Natural killer cell (primary cell): ENCODE measurements around the gene MYDGF. TPM values are rescaled to one million over a fixed set of nuclear protein-coding genes. Genes with fewer than 3 reads are reported as not detected.

Source experiments
- ATAC-seq, 3 donors: fragments of 150-1000 bp in 2 of 3; fragments of 200-7000 bp in 1 of 3; cut with Tn5 transposase; 1 replicate in 1 of 3; 2 replicates in 2 of 3; pipeline ENCODE4 v1.10.0; 2021; ENCODE audit warnings: mild to moderate bottlenecking in 2 of 3, moderate library complexity in 2 of 3
- DNase-seq, 2 donors: peaks; one replicate each; pipeline versions ENCODE4 v3.0.0 to v3.0.0-alpha.2; 2013 to 2021; ENCODE audit warnings: mixed read lengths in 1 of 2
- H3K27ac ChIP-seq: one replicate; pipeline ENCODE4 v1.5.1; 2013; ENCODE audit warnings: mild to moderate bottlenecking, low read length
- H3K27me3 ChIP-seq: one replicate; pipeline ENCODE4 v1.6.1; 2013; ENCODE audit warnings: low read length; ENCODE audit not compliant: control insufficient read depth, insufficient read depth
- H3K36me3 ChIP-seq: one replicate; pipeline ENCODE4 v1.6.1; 2013; ENCODE audit warnings: low read length; ENCODE audit not compliant: control insufficient read depth, insufficient read depth
- H3K4me1 ChIP-seq: one replicate; pipeline ENCODE4 v1.6.1; 2013; ENCODE audit warnings: low read length; ENCODE audit not compliant: control insufficient read depth, insufficient read depth
- H3K4me3 ChIP-seq: one replicate; pipeline ENCODE4 v1.5.1; 2013; ENCODE audit warnings: low read length
- H3K9me3 ChIP-seq: one replicate; pipeline ENCODE4 v1.6.1; 2013; ENCODE audit warnings: low read length; ENCODE audit not compliant: control insufficient read depth, insufficient read depth
- H3K27ac Mint-ChIP-seq, 2 donors: one replicate each; pipeline ENCODE4 v1.8.0; 2022; ENCODE audit warnings: mild to moderate bottlenecking in 2 of 2, mixed read lengths in 2 of 2, moderate library complexity in 1 of 2
- H3K27me3 Mint-ChIP-seq, 2 donors: one replicate each; pipeline ENCODE4 v1.8.0; 2022; ENCODE audit warnings: low read depth in 2 of 2, mixed read lengths in 2 of 2
- H3K36me3 Mint-ChIP-seq: one replicate; pipeline ENCODE4 v1.8.0; 2022; ENCODE audit warnings: mixed read lengths
- H3K4me1 Mint-ChIP-seq, 2 donors: one replicate each; pipeline ENCODE4 v1.8.0; 2022; ENCODE audit warnings: mixed read lengths in 2 of 2
- H3K4me3 Mint-ChIP-seq: one replicate; pipeline ENCODE4 v1.8.0; 2022; ENCODE audit warnings: mild to moderate bottlenecking, moderate library complexity, mixed read lengths
- H3K9me3 Mint-ChIP-seq, 2 donors: one replicate each; pipeline ENCODE4 v1.8.0; 2022; ENCODE audit warnings: mixed read lengths in 2 of 2
- WGBS: methylation state at CpG from one replicate; pipeline ENCODE4 v1.1.7; 2013; ENCODE audit warnings: missing lambda C conversion rate; ENCODE audit not compliant: insufficient coverage; 5-methylcytosine and 5-hydroxymethylcytosine counted together
- intact Hi-C: fragments of 100-400 bp; cut with micrococcal nuclease; formaldehyde crosslinking; loops from one replicate; pipeline ENCODE4 v1.14.2; 2022
- total RNA-seq, 4 donors: library from RNA; stranded (reverse); fragments of 120-200 nt in 1 of 4; gene quantifications; one replicate each; pipeline versions ENCODE4 v1.2.3 to v1.2.4, GENCODE V29; 2013 to 2022
- TF ChIP-seq, protein P1 (sequence below): fragments of 200-600 bp; IDR thresholded peaks from one replicate; pipeline ENCODE4 v1.8.0; 2022; ENCODE audit warnings: antibody characterized with exemption

Gene MYDGF
- total RNA-seq, 3 donors from 2014 or later (not counting 1 experiment from before 2014, with no cell fraction given) = 36.9 to 41.8 (median 37.2) TPM

GRCh38 chr19:4638317-4638716, 31.8 kb downstream of the MYDGF start:
- WGBS = 88% methylated on average over 11 of the region's 11 CpGs
- TF ChIP-seq, protein P1, sequence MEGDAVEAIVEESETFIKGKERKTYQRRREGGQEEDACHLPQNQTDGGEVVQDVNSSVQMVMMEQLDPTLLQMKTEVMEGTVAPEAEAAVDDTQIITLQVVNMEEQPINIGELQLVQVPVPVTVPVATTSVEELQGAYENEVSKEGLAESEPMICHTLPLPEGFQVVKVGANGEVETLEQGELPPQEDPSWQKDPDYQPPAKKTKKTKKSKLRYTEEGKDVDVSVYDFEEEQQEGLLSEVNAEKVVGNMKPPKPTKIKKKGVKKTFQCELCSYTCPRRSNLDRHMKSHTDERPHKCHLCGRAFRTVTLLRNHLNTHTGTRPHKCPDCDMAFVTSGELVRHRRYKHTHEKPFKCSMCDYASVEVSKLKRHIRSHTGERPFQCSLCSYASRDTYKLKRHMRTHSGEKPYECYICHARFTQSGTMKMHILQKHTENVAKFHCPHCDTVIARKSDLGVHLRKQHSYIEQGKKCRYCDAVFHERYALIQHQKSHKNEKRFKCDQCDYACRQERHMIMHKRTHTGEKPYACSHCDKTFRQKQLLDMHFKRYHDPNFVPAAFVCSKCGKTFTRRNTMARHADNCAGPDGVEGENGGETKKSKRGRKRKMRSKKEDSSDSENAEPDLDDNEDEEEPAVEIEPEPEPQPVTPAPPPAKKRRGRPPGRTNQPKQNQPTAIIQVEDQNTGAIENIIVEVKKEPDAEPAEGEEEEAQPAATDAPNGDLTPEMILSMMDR = no peak
- peak in 1 of 2 donors; percentile 36 for DNase-seq

GRCh38 chr19:4636761-4637160, 33.4 kb downstream of the MYDGF start:
- TF ChIP-seq, protein P1 = no peak
- no peak for DNase-seq
- no peak overlapping the region for H3K4me3 ChIP-seq
- H3K27me3 ChIP-seq = no peaks in the 10 kb centered on the region
- intact Hi-C loops = loop anchor here (1.0 to 5.0 kb wide), 3 partner anchors 39 to 71 kb away; no protein-coding TSS in a partner anchor
- no peaks in the 10 kb centered on the region for H3K36me3 ChIP-seq
- Mint-ChIP-seq H3K9me3 (no peaks in the 10 kb centered on the region), H3K36me3 (no peaks in the 10 kb centered on the region), H3K4me3 (peak overlapping the region; percentile 59), H3K27ac (peak overlapping the region in 1 of 2 donors; percentile 38), H3K27me3 (no peaks in the 10 kb centered on the region), H3K4me1 (peaks cover 17 to 36% of the 10 kb centered on the region in 2 donors)
- ATAC-seq = no peak
- H3K27ac ChIP-seq = no peak overlapping the region
- no peaks in the 10 kb centered on the region for H3K9me3 ChIP-seq
- 75% methylated on average over 8 of the region's 8 CpGs for WGBS
- peaks cover 50% of the 10 kb centered on the region for H3K4me1 ChIP-seq

More at GRCh38 chr19:4638317-4638716, 31.8 kb downstream of the MYDGF start:
- peaks cover 13 to 32% of the 10 kb centered on the region in 2 donors for H3K4me1 Mint-ChIP-seq
- H3K36me3 Mint-ChIP-seq = no peaks in the 10 kb centered on the region
- peak overlapping the region; percentile 17 for H3K4me3 Mint-ChIP-seq
- ATAC-seq = no peak
- no peaks in the 10 kb centered on the region for H3K9me3 Mint-ChIP-seq
- Histone ChIP-seq H3K27ac (peak overlapping the region; percentile 91), H3K36me3 (no peaks in the 10 kb centered on the region), H3K9me3 (no peaks in the 10 kb centered on the region), H3K4me3 (no peak overlapping the region), H3K4me1 (peaks cover 47% of the 10 kb centered on the region), H3K27me3 (no peaks in the 10 kb centered on the region)
- H3K27ac Mint-ChIP-seq = peak overlapping the region; percentile 94 to 99
- intact Hi-C loops = loop anchor here (5.0 kb wide), 1 partner anchor 41 kb away; no protein-coding TSS in a partner anchor
- H3K27me3 Mint-ChIP-seq = no peaks in the 10 kb centered on the region

DNA sequence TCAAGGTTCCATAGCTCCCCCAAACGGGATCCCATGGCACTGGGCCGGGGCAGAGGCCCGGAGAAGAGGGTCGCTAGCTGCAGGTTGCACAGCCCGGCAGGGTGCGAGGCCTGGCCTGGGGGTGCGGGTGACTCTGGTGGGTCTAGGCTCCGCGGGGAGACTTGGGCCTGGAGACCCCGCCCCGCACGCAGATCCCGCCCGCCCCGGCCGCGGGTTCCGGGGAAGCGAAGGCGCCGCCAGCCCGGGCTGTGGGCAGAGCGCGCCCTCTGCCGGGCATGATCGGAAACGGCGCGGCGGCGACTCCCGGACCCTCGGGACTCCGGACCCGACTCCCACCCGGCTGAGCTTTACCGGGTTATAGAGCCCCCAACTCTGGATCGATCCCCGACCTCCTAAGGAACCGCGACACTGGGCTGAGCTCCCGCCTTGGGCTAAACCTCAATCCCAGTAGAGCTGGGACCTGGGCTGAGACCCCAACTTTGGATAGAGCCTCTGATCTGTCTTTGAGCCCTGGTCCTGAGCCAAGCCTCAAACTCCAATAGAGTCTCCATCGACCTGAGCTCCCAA, 33.9 kb downstream of the MYDGF start:
- ATAC-seq (peak in 2 of 3 donors; percentile 14 to 20), DNase-seq (peak; percentile 77 to 84)
- H3K36me3 Mint-ChIP-seq = no peaks in the 10 kb centered on the region
- intact Hi-C loops = loop anchor here (1.0 to 5.0 kb wide), 3 partner anchors 39 to 71 kb away; no protein-coding TSS in a partner anchor
- H3K27me3 Mint-ChIP-seq = no peaks in the 10 kb centered on the region
- WGBS = under 1% methylated on average over 43 of the region's 43 CpGs
- Histone ChIP-seq H3K9me3 (no peaks in the 10 kb centered on the region), H3K27ac (no peak overlapping the region), H3K27me3 (no peaks in the 10 kb centered on the region), H3K4me3 (peak overlapping the region; percentile 46), H3K36me3 (no peaks in the 10 kb centered on the region), H3K4me1 (peaks cover 48% of the 10 kb centered on the region)
- H3K4me3 Mint-ChIP-seq = peak overlapping the region; percentile 59
- peak overlapping the region in 1 of 2 donors; percentile 38 for H3K27ac Mint-ChIP-seq
- H3K9me3 Mint-ChIP-seq = no peaks in the 10 kb centered on the region
- TF ChIP-seq, protein P1 = peak; percentile 95
- peaks cover 17 to 36% of the 10 kb centered on the region in 2 donors for H3K4me1 Mint-ChIP-seq
